Fibroblast of lung (primary cell): ENCODE measurements around the gene TCP11.

Source experiments
- EZH2 ChIP-seq: IDR thresholded peaks from 2 replicates; pipeline ENCODE4 v1.5.1; 2012; ENCODE audit warnings: low read length, control low read depth, mild to moderate bottlenecking; ENCODE audit errors: missing control alignments
- TF ChIP-seq, protein P1 (sequence below), 2 donors: IDR thresholded peaks in 1 of 2; conservative IDR thresholded peaks in 1 of 2; 1 replicate in 1 of 2; 2 replicates in 1 of 2; pipeline ENCODE4 v1.5.1; 2011 to 2012; ENCODE audit warnings: low read length in 2 of 2, control low read depth in 1 of 2, inconsistent platforms in 1 of 2, low read depth in 1 of 2, mild to moderate bottlenecking in 1 of 2

- no peak for TF ChIP-seq EZH2
- TF ChIP-seq, protein P1, sequence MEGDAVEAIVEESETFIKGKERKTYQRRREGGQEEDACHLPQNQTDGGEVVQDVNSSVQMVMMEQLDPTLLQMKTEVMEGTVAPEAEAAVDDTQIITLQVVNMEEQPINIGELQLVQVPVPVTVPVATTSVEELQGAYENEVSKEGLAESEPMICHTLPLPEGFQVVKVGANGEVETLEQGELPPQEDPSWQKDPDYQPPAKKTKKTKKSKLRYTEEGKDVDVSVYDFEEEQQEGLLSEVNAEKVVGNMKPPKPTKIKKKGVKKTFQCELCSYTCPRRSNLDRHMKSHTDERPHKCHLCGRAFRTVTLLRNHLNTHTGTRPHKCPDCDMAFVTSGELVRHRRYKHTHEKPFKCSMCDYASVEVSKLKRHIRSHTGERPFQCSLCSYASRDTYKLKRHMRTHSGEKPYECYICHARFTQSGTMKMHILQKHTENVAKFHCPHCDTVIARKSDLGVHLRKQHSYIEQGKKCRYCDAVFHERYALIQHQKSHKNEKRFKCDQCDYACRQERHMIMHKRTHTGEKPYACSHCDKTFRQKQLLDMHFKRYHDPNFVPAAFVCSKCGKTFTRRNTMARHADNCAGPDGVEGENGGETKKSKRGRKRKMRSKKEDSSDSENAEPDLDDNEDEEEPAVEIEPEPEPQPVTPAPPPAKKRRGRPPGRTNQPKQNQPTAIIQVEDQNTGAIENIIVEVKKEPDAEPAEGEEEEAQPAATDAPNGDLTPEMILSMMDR (conservative IDR thresholded peaks at IDR 0.05 in 1 of 2, IDR thresholded peaks at IDR 0.05 in 1 of 2; ENCODE audit: low read depth in 1 of 2, low read length in 2 of 2), result no peak
Observed at GRCh38 chr6:35142588-35143569, 1.7 kb upstream of the TCP11 start.
